Ureter (tissue), 1 donor: ENCODE results near the gene SPATA32. TPM values are rescaled to one million over a fixed set of nuclear protein-coding genes. Genes with fewer than 3 reads are reported as not detected.

ENCODE experiments used
- total RNA-seq: library from RNA; stranded (reverse); gene quantifications from one replicate; pipeline ENCODE4 v1.2.4, GENCODE V29; 2023
- donor health status: DM: yes; HTN: yes; CAD: no.

Gene SPATA32
- total RNA-seq, 1 donor from 2014 or later, result not detected

Other genes with a start within 250 kb of the SPATA32 start
- 76.4 TPM for gene DCAKD, start 210.5 kb downstream of the SPATA32 start, total RNA-seq
- gene NMT1, start 200.8 kb downstream of the SPATA32 start, total RNA-seq, result 125 TPM
- 153 TPM for gene PLCD3, start 129.6 kb downstream of the SPATA32 start, total RNA-seq
- gene ACBD4, start 126.4 kb downstream of the SPATA32 start, total RNA-seq, result 26.4 TPM
- 47.0 TPM for gene HEXIM1, start 113.6 kb downstream of the SPATA32 start, total RNA-seq
- 8.0 TPM for gene HEXIM2, start 100.2 kb downstream of the SPATA32 start, total RNA-seq
- 19.4 TPM for gene FMNL1, start 40.2 kb downstream of the SPATA32 start, total RNA-seq
- 18.7 TPM for gene MAP3K14, start 54.9 kb upstream of the SPATA32 start, total RNA-seq
- 100 TPM for gene ARHGAP27, start 170.8 kb upstream of the SPATA32 start, total RNA-seq
- gene PLEKHM1, start 228.6 kb upstream of the SPATA32 start, total RNA-seq, result 66.9 TPM